ENCODE data around the gene SNU13. TPM values are rescaled to one million over a fixed set of nuclear protein-coding genes. Genes with fewer than 3 reads are reported as not detected.

The SNU13 gene
- total RNA-seq, 4 donors from 2014 or later, result 71.0 to 128 (median 106) TPM

- WGBS, 2 donors, result 92 to 96% methylated on average over 2 of the region's 2 CpGs
- H3K9me3 ChIP-seq, result no peaks in the 10 kb centered on the region
- no peak for TF ChIP-seq CTCF (IDR thresholded peaks at IDR 0.05)
- TF ChIP-seq POLR2A (IDR thresholded peaks at IDR 0.05), result no peak
- H3K27me3 ChIP-seq, result no peaks in the 10 kb centered on the region
- peaks cover 0 to 6% (median 4%) of the 10 kb centered on the region in 3 donors for H3K4me1 ChIP-seq
- H3K27ac ChIP-seq, result no peak overlapping the region
- H3K4me3 ChIP-seq, result no peak overlapping the region
- intact Hi-C loops (cut with DNase I), result no loop called here
- DNase-seq, result no peak
- peaks cover 32 to 90% (median 76%) of the 10 kb centered on the region in 3 donors for H3K36me3 ChIP-seq
Measured at GRCh38 chr22:41661713-41662112, 27.0 kb downstream of the SNU13 start.

- no peaks in the 10 kb centered on the region for H3K27me3 ChIP-seq
- peaks cover 32 to 96% (median 82%) of the 10 kb centered on the region in 3 donors for H3K36me3 ChIP-seq
- H3K4me3 ChIP-seq, result no peak overlapping the region
- TF ChIP-seq POLR2A (IDR thresholded peaks at IDR 0.05), result no peak
- TF ChIP-seq CTCF (IDR thresholded peaks at IDR 0.05), result no peak
- no peaks in the 10 kb centered on the region for H3K4me1 ChIP-seq
- 82 to 94% methylated on average over 3 of the region's 3 CpGs for WGBS, 2 donors
- no peak for DNase-seq
- H3K9me3 ChIP-seq, result no peaks in the 10 kb centered on the region
- intact Hi-C loops (cut with DNase I), result no loop called here
- H3K27ac ChIP-seq, result no peak overlapping the region
Measured at GRCh38 chr22:41661088-41661487, 27.6 kb downstream of the SNU13 start.

GRCh38 chr22:41660416-41660815 is 28.3 kb downstream of the SNU13 start:
- Histone ChIP-seq H3K27ac (no peak overlapping the region), H3K4me3 (no peak overlapping the region), H3K36me3 (peaks cover 32 to 100% (median 88%) of the 10 kb centered on the region in 3 donors), H3K27me3 (no peaks in the 10 kb centered on the region), H3K9me3 (no peaks in the 10 kb centered on the region), H3K4me1 (no peaks in the 10 kb centered on the region)
- no peak for DNase-seq
- intact Hi-C loops (cut with DNase I), result no loop called here
- 85 to 89% methylated on average over 3 of the region's 3 CpGs for WGBS, 2 donors
- TF ChIP-seq CTCF (IDR thresholded peaks at IDR 0.05), result no peak

GRCh38 chr22:41659941-41660340 is 28.7 kb downstream of the SNU13 start:
- H3K36me3 ChIP-seq, result peaks cover 32 to 100% (median 92%) of the 10 kb centered on the region in 3 donors
- no peak for DNase-seq
- H3K27ac ChIP-seq, result no peak overlapping the region
- intact Hi-C loops (cut with DNase I), result no loop called here
- no peak for TF ChIP-seq CTCF (IDR thresholded peaks at IDR 0.05)
- no peak for TF ChIP-seq POLR2A (IDR thresholded peaks at IDR 0.05)
- H3K4me3 ChIP-seq, result no peak overlapping the region
- no peaks in the 10 kb centered on the region for H3K27me3 ChIP-seq
- no peaks in the 10 kb centered on the region for H3K9me3 ChIP-seq
- WGBS, 2 donors, result 83 to 100% methylated on average over 1 of the region's 1 CpG
- no peaks in the 10 kb centered on the region for H3K4me1 ChIP-seq

- TF ChIP-seq POLR2A (IDR thresholded peaks at IDR 0.05), result no peak
- no peak for TF ChIP-seq CTCF (IDR thresholded peaks at IDR 0.05)
- H3K9me3 ChIP-seq, result no peaks in the 10 kb centered on the region
- no peaks in the 10 kb centered on the region for H3K27me3 ChIP-seq
- no peaks in the 10 kb centered on the region for H3K4me1 ChIP-seq
- intact Hi-C loops (cut with DNase I), result no loop called here
- peaks cover 42 to 100% (median 92%) of the 10 kb centered on the region in 3 donors for H3K36me3 ChIP-seq
- DNase-seq, result no peak
- WGBS, 2 donors, result 88 to 93% methylated on average over 17 of the region's 17 CpGs
- no peak overlapping the region for H3K27ac ChIP-seq
- no peak overlapping the region for H3K4me3 ChIP-seq
Measured at GRCh38 chr22:41658869-41659268, 29.8 kb downstream of the SNU13 start.
